Mucosa of descending colon (tissue), 3 donors: Measurements from ENCODE around the gene RNF144A. TPM values are rescaled to one million over a fixed set of nuclear protein-coding genes. Genes with fewer than 3 reads are reported as not detected.
"Not testable (repeated sequence)": the region's sequence is repeated elsewhere in the genome, so short reads cannot be mapped to it uniquely, and the experiment has no call there.

Source experiments
- ATAC-seq: fragments of 200-7000 bp; cut with Tn5 transposase; one replicate; pipeline ENCODE4 v1.9.1; 2020; ENCODE audit warnings: mild to moderate bottlenecking, moderate library complexity
- DNase-seq, 3 donors: peaks; one replicate each; pipeline ENCODE4 v3.0.0-alpha.2; 2020
- H3K36me3 ChIP-seq: fragments of 200-600 bp; one replicate; pipeline ENCODE4 v1.8.0; 2021; ENCODE audit warnings: low read depth, mild to moderate bottlenecking
- H3K4me1 ChIP-seq: fragments of 200-600 bp; one replicate; pipeline ENCODE4 v1.8.0; 2021; ENCODE audit warnings: low read depth, mild to moderate bottlenecking
- H3K4me3 ChIP-seq: fragments of 200-600 bp; one replicate; pipeline ENCODE4 v1.8.0; 2021; ENCODE audit warnings: mild to moderate bottlenecking
- H3K9me3 ChIP-seq: fragments of 200-600 bp; one replicate; pipeline ENCODE4 v1.8.0; 2021; ENCODE audit warnings: mild to moderate bottlenecking
- intact Hi-C, 2 donors: fragments of 100-400 bp; cut with DNase I in 1 of 2; cut with micrococcal nuclease in 1 of 2; formaldehyde crosslinking; loops; one replicate each; pipeline versions ENCODE4 v1.11.0 to v1.11.1; 2022; cut with DNase I, micrococcal nuclease
- total RNA-seq, 3 donors: library from RNA; stranded (reverse); fragmentation: NEBNext Ultra II Directional in 2 of 3; extraction: Animal tissue kit (Norgen Biotek cat#: 25700) in 2 of 3; gene quantifications; one replicate each; pipeline versions ENCODE4 v1.2.1 to v1.2.4, GENCODE V29; 2021 to 2023
- TF ChIP-seq, protein P1 (sequence below): fragments of 200-600 bp; IDR thresholded peaks from one replicate; pipeline ENCODE4 v1.8.0; 2022; ENCODE audit warnings: antibody characterized with exemption, mild to moderate bottlenecking
- donor health status: DM: no; HTN: no; CAD: no; lungs with moderate emphysema.
- donor health status: DM: no; HTN: no; CAD: no.
- donor health status: DM: no; HTN: yes; CAD: no.

The RNF144A gene
- total RNA-seq, 3 donors from 2014 or later, result 14.3 to 18.7 (median 18.3) TPM

DNA sequence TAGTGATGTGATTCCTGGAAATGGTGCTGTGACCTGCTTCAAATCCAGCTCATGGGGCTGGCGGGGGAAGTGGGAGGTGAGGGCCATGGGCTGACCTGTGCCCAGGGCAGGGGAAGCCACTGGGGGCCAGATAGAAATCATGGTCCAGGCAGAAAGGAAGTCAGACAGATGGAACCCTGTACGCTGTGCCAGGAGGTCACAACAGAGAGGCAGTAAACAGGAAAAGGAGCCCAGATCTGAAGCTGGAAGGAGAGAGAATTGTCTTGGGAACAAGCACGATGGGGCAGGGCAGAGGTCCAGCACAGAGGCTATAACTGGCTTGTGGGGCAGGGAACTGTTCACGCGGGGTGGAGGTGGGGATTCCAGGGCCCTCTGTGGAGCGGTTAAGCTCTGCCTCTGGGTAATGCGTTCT is 76.0 kb downstream of the RNF144A start:
- no peak overlapping the region for H3K4me3 ChIP-seq
- TF ChIP-seq, protein P1, sequence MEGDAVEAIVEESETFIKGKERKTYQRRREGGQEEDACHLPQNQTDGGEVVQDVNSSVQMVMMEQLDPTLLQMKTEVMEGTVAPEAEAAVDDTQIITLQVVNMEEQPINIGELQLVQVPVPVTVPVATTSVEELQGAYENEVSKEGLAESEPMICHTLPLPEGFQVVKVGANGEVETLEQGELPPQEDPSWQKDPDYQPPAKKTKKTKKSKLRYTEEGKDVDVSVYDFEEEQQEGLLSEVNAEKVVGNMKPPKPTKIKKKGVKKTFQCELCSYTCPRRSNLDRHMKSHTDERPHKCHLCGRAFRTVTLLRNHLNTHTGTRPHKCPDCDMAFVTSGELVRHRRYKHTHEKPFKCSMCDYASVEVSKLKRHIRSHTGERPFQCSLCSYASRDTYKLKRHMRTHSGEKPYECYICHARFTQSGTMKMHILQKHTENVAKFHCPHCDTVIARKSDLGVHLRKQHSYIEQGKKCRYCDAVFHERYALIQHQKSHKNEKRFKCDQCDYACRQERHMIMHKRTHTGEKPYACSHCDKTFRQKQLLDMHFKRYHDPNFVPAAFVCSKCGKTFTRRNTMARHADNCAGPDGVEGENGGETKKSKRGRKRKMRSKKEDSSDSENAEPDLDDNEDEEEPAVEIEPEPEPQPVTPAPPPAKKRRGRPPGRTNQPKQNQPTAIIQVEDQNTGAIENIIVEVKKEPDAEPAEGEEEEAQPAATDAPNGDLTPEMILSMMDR, result no peak
- DNase-seq (no peak), ATAC-seq (no peak)
- H3K4me1 ChIP-seq, result no peaks in the 10 kb centered on the region
- H3K9me3 ChIP-seq, result no peaks in the 10 kb centered on the region
- intact Hi-C loops, result no loop called here
- H3K36me3 ChIP-seq, result no peaks in the 10 kb centered on the region

DNA sequence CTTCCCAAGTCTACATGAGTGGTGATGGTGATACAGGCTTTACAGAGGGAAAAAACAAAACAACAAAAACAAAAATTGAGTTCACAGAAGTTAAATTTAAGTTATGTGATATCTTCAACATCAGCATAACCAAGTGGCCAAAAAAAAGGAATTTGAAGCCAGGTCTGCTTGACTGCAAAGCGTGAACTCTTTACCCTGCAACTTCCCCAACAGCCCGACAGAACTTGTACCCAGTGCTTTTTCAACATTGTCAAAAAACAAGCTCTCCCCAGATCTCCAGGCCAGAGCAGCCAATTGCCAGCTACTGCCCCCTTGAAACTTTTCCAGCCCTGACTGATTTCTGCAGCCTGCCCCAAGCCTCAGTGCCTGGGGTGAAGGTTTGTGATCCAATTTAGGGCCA is 76.7 kb downstream of the RNF144A start:
- H3K36me3 ChIP-seq, result no peaks in the 10 kb centered on the region
- no peak for DNase-seq
- H3K4me3 ChIP-seq, result no peak overlapping the region
- H3K9me3 ChIP-seq, result no peaks in the 10 kb centered on the region
- TF ChIP-seq, protein P1, result no peak
- no peak for ATAC-seq
- H3K4me1 ChIP-seq, result no peaks in the 10 kb centered on the region
- intact Hi-C loops, result no loop called here

DNA sequence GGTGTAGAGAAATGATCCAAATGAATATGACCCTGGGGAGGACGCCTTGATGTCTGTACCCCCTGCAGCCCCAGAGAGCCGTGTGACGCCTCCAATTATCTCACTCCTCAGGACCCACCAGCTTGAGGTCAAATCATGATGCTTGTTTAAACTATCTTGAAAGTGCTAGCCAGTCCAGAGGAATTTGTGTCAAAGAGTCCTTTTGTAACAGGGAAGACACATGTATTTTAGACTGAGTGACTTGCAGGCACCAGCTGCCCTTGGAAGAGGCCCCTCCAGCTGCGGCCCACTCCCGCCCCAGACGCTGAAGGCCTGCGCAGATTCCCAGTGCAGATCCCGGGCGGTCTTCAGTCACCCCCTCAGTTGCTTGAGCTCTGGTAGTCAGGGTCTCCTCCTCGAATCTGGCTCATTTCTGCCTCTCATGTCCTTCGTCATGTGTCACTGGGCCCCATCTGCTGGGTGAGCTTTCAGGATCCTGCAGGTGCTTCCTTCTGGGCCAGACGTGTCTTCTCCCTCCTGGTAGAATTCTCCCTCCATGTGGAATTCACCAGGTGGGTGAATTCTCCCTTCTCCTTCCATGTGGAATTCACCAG is 77.4 kb downstream of the RNF144A start:
- no peak for DNase-seq
- intact Hi-C loops, result no loop called here
- Histone ChIP-seq H3K9me3 (no peaks in the 10 kb centered on the region), H3K36me3 (no peaks in the 10 kb centered on the region), H3K4me3 (no peak overlapping the region), H3K4me1 (no peaks in the 10 kb centered on the region)
- no peak for ATAC-seq
- TF ChIP-seq, protein P1, result no peak

DNA sequence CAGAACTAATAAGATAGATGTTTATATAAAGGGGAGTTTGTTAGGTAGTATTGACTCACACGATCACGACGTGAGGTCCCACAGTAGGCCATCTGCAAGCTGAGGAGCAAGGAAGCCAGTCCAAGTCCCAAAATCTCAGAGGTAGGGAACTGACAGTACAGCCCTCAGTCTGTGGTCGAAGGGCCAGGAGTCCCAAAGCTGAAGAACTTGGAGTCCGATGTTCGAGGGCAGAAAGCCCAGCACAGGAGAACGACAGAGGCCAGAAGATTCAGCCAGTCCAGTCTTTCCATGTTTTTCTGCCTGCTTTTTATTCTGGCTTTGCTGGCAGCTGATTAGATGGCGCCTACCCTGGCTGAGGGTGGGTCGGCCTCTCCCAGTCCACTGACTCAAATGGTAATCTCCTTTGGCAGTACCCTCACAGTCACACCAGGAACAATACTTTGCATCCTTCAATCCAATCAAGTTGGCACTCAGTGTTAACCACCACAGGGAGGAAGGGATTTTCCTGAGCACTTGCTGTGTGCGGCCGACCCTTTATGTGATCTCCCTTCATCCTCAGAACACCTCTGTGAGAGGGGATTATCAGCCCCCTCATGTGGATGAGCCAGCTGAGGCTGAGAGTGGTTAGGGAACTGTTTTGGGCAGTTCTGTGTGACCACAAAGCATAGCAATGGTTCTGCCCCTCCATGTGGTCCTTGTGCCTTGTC is 78.3 kb downstream of the RNF144A start:
- Histone ChIP-seq H3K4me3 (no peak overlapping the region), H3K36me3 (no peaks in the 10 kb centered on the region), H3K9me3 (no peaks in the 10 kb centered on the region), H3K4me1 (no peaks in the 10 kb centered on the region)
- intact Hi-C loops, result no loop called here
- TF ChIP-seq, protein P1, result no peak
- DNase-seq (no peak), ATAC-seq (no peak)

DNA sequence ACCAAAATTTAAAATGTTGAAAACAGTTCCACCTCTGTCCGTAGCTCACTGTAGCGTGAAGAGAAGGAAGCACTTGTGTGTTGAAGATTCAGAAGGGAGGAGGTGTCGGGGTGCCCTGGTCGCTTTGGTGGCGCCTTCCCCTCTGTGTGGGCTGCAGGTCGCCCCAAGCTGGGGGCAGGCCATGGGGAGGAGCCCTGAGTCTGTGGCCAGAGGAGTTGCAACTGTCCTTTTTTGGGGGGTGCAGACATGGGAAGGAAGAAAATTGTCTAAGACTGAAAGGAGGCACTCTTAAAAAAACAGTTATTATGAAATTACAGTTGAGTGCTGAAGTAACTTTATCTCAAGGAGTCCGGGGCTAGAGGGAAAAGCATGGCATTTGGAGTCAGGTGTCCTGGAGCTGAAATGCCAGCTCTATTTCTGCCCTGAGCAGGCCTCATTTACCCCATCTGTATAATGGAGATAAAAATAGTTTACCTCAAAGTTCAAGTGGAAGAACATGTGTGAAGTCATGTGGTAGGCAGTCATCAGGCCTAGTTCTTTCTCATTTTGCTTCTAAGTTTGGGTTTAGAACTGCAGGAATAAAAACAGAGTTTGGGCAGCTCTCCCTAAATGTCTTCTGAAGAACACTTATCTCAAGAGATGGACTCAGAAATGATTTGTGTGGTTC is 82.1 kb downstream of the RNF144A start:
- H3K9me3 ChIP-seq, result no peaks in the 10 kb centered on the region
- no peak overlapping the region for H3K4me3 ChIP-seq
- H3K4me1 ChIP-seq, result no peaks in the 10 kb centered on the region
- intact Hi-C loops, result no loop called here
- DNase-seq (no peak), ATAC-seq (peak; percentile 33)
- H3K36me3 ChIP-seq, result no peaks in the 10 kb centered on the region
- TF ChIP-seq, protein P1, result no peak

DNA sequence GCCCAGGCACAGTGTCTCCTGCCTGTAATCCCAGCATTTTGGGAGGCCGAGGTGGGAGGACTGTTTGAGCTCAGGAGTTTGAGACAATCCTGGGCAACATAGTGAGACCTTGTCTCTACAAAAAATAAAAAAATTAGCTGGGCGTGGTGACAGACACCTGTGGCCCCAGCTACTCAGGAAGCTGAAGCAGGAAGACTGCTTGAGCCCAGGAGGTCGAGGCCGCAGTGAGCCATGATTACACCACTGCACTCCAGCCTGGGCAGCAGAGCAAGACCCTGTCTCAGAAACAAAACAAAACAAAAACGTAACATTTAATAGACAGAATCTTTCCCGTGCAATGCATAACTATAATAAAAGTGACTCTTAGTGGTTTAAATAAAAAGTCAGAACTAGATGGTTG is 84.2 kb downstream of the RNF144A start:
- DNase-seq, intact Hi-C loops, H3K36me3 ChIP-seq, H3K4me1 ChIP-seq, H3K9me3 ChIP-seq, ATAC-seq, H3K4me3 ChIP-seq: not testable (repeated sequence)
